ENCODE data around the gene SORCS1. TPM values are rescaled to one million over a fixed set of nuclear protein-coding genes. Genes with fewer than 3 reads are reported as not detected.
A peak's percentile ranks its signal among the peaks of the same experiment; 100 is the strongest.

The SORCS1 gene
- total RNA-seq, 1 donor from 2014 or later: 13.6 TPM

GRCh38 chr10:106576534-106576933, 588.0 kb downstream of the SORCS1 start:
- Mint-ChIP-seq H3K9me3 (ENCODE audit: low read depth) (no peaks in the 10 kb centered on the region), H3K27ac (no peak overlapping the region), H3K4me3 (ENCODE audit: low read depth) (no peak overlapping the region), H3K36me3 (ENCODE audit: insufficient read depth) (no peaks in the 10 kb centered on the region), H3K4me1 (ENCODE audit: low read depth) (peaks cover 7% of the 10 kb centered on the region), H3K27me3 (no peaks in the 10 kb centered on the region)
- no peak for TF ChIP-seq CTCF (IDR thresholded peaks at IDR 0.05; ENCODE audit: unreplicated experiment)
- no peak for DNase-seq (ENCODE audit: low spot score, unreplicated experiment)

DNA sequence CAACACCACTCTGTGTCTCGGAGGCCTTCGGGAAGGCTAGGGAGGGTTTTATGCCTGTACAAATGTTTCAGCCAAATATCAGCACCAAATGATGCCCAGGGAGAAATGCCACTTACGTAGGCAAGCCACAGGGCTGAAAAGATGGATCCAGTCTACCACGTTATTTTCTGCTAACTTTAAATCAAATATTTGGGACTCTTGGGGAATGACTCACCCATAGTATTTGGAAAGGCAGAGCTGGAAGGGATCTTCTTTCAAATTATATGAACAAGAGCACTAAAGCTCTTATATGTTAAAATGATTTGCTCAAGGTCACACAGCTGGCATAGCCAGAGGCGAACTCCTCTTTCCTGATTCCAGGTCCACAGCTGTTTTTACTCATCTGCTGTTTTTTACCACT, 591.4 kb downstream of the SORCS1 start:
- TF ChIP-seq CTCF (IDR thresholded peaks at IDR 0.05; ENCODE audit: unreplicated experiment): no peak
- H3K27me3 Mint-ChIP-seq: no peaks in the 10 kb centered on the region
- no peaks in the 10 kb centered on the region for H3K36me3 Mint-ChIP-seq (ENCODE audit: insufficient read depth)
- no peak overlapping the region for H3K4me3 Mint-ChIP-seq (ENCODE audit: low read depth)
- no peak for DNase-seq (ENCODE audit: low spot score, unreplicated experiment)
- no peak overlapping the region for H3K27ac Mint-ChIP-seq
- peaks cover 5% of the 10 kb centered on the region for H3K4me1 Mint-ChIP-seq (ENCODE audit: low read depth)
- H3K9me3 Mint-ChIP-seq (ENCODE audit: low read depth): no peaks in the 10 kb centered on the region

- H3K36me3 Mint-ChIP-seq (ENCODE audit: insufficient read depth): no peaks in the 10 kb centered on the region
- H3K4me3 Mint-ChIP-seq (ENCODE audit: low read depth): no peak overlapping the region
- no peaks in the 10 kb centered on the region for H3K9me3 Mint-ChIP-seq (ENCODE audit: low read depth)
- no peak overlapping the region for H3K27ac Mint-ChIP-seq
- no peaks in the 10 kb centered on the region for H3K27me3 Mint-ChIP-seq
- TF ChIP-seq CTCF (IDR thresholded peaks at IDR 0.05; ENCODE audit: unreplicated experiment): peak; percentile 65
- H3K4me1 Mint-ChIP-seq (ENCODE audit: low read depth): peaks cover 5% of the 10 kb centered on the region
- no peak for DNase-seq (ENCODE audit: low spot score, unreplicated experiment)
Observed at GRCh38 chr10:106571192-106571946, 593.1 kb downstream of the SORCS1 start.

DNA sequence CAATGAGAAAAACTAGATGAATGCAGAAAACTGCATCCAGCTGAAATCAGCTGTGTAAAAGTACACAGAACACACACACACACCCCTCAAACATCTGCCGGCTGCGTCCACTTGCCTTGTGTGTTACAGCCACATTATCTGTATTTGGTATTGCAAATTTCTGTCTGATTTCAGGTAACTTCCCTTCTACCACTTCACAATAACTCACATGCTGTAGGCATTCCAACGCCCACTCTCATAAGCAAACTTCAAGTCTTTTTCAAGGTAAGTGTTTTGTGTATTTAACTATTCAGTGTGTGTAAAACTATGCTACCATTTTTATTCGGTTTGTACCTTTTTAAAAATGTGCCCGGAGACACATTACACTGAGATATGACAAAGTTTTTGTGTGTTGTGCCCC, 594.2 kb downstream of the SORCS1 start:
- no peaks in the 10 kb centered on the region for H3K9me3 Mint-ChIP-seq (ENCODE audit: low read depth)
- H3K27me3 Mint-ChIP-seq: no peaks in the 10 kb centered on the region
- H3K4me1 Mint-ChIP-seq (ENCODE audit: low read depth): peaks cover 5% of the 10 kb centered on the region

GRCh38 chr10:106567629-106568028, 596.9 kb downstream of the SORCS1 start:
- no peak overlapping the region for H3K4me3 Mint-ChIP-seq (ENCODE audit: low read depth)
- no peaks in the 10 kb centered on the region for H3K36me3 Mint-ChIP-seq (ENCODE audit: insufficient read depth)
- no peaks in the 10 kb centered on the region for H3K27me3 Mint-ChIP-seq
- H3K9me3 Mint-ChIP-seq (ENCODE audit: low read depth): no peaks in the 10 kb centered on the region
- TF ChIP-seq CTCF (IDR thresholded peaks at IDR 0.05; ENCODE audit: unreplicated experiment): no peak
- DNase-seq (ENCODE audit: low spot score, unreplicated experiment): no peak
- H3K27ac Mint-ChIP-seq: no peak overlapping the region
- H3K4me1 Mint-ChIP-seq (ENCODE audit: low read depth): peaks cover under 1% of the 10 kb centered on the region

More for the DNA sequence above, 594.2 kb downstream of the SORCS1 start:
- H3K36me3 Mint-ChIP-seq (ENCODE audit: insufficient read depth): no peaks in the 10 kb centered on the region
- no peak overlapping the region for H3K4me3 Mint-ChIP-seq (ENCODE audit: low read depth)
- no peak overlapping the region for H3K27ac Mint-ChIP-seq
- DNase-seq (ENCODE audit: low spot score, unreplicated experiment): no peak
- no peak for TF ChIP-seq CTCF (IDR thresholded peaks at IDR 0.05; ENCODE audit: unreplicated experiment)
